ENCODE data around the gene RGS6.

DNA sequence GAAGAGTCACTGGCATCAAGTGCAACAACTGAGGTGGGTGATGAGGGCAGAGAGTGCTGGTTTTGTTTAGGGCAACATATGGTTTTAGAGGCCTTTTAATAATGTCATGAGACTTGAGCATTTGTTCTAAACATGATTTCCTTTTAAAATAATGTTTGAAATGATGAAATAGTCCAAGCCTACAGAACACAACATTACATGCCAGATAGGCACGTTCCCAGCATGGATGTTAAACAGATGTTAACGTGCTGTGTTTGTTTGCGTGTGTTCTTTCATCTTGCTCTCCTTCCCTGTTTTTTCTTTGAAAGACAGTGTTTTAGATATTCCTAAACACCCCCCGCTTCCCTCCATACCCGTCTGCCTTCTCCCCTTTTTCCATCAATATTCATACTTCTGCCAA, 82.3 kb downstream of the RGS6 start:
- TF ChIP-seq POLR2A (IDR thresholded peaks at IDR 0.05; ENCODE audit: low read depth, low read length) (no peak), SPI1 (IDR thresholded peaks at IDR 0.05; ENCODE audit: low read depth, low read length) (no peak), POLR2AphosphoS5 (IDR thresholded peaks at IDR 0.05; ENCODE audit: low read depth, low read length) (no peak), POU2F2 (IDR thresholded peaks at IDR 0.05; ENCODE audit: low read depth, low read length) (no peak), TAF1 (IDR thresholded peaks at IDR 0.05; ENCODE audit: low read depth, low read length) (no peak)
